Psoas muscle (tissue), 8 donors: ENCODE data around the gene TENM4. TPM values are rescaled to one million over a fixed set of nuclear protein-coding genes. Genes with fewer than 3 reads are reported as not detected.
A peak's percentile ranks its signal among the peaks of the same experiment; 100 is the strongest.

Experiments
- ATAC-seq, 4 donors: fragments of 200-7000 bp; cut with Tn5 transposase; one replicate each; pipeline ENCODE4 v1.9.1; 2020; ENCODE audit warnings: moderate library complexity in 3 of 4, mild to moderate bottlenecking in 2 of 4
- DNase-seq, 2 donors: peaks; one replicate each; pipeline ENCODE4 v3.0.0-alpha.2; 2020
- H3K27ac ChIP-seq: fragments of 200-600 bp; one replicate; pipeline ENCODE4 v1.8.0; 2022
- H3K27me3 ChIP-seq, 3 donors: fragments of 200-600 bp in 1 of 3; one replicate each; pipeline versions ENCODE4 v1.6.1 to v1.8.0; 2013 to 2022; ENCODE audit warnings: low read length in 2 of 3, mild to moderate bottlenecking in 2 of 3, moderate library complexity in 1 of 3; ENCODE audit not compliant: insufficient read depth in 3 of 3
- H3K36me3 ChIP-seq, 2 donors: fragments of 200-600 bp in 1 of 2; one replicate each; pipeline versions ENCODE4 v1.6.1 to v1.8.0; 2013 to 2022; ENCODE audit warnings: low read depth in 1 of 2, mild to moderate bottlenecking in 1 of 2, moderate library complexity in 1 of 2; ENCODE audit not compliant: insufficient read depth in 1 of 2
- H3K4me1 ChIP-seq: fragments of 200-600 bp; one replicate; pipeline ENCODE4 v1.8.0; 2022
- H3K4me3 ChIP-seq: fragments of 200-600 bp; one replicate; pipeline ENCODE4 v1.8.0; 2022; ENCODE audit warnings: mild to moderate bottlenecking
- H3K9me3 ChIP-seq: fragments of 200-600 bp; one replicate; pipeline ENCODE4 v1.8.0; 2022
- WGBS, 3 donors: extraction: QIAGEN DNeasy Blood & Tissue Kit; methylation state at CpG; one replicate each; pipeline versions ENCODE4 v1.1.6 to v1.1.7; 2013; 5-methylcytosine and 5-hydroxymethylcytosine counted together
- intact Hi-C, 2 donors: fragments of 100-400 bp; cut with DNase I; formaldehyde crosslinking; loops; one replicate each; pipeline versions ENCODE4 v1.11.0 to v1.14.2; 2022
- polyA plus RNA-seq, 3 donors: library from polyadenylated mRNA; stranded (reverse); fragments of 200-250 nt; gene quantifications; one replicate each; pipeline ENCODE4 v1.2.3, GENCODE V29; 2013
- total RNA-seq, 4 donors: library from RNA; stranded (reverse); fragmentation: NEBNext Ultra II Directional in 2 of 4; extraction: Animal tissue kit (Norgen Biotek cat#: 25700) in 2 of 4; gene quantifications; one replicate each; pipeline versions ENCODE4 v1.2.1 to v1.2.4, GENCODE V29; 2021 to 2023
- TF ChIP-seq, protein P1 (sequence below): fragments of 200-600 bp; IDR thresholded peaks from one replicate; pipeline ENCODE4 v1.8.0; 2022; ENCODE audit warnings: antibody characterized with exemption
- donor health status: healthy with polysubstance abuse.
- donor health status: DM: no; HTN: no; CAD: no; lungs with moderate emphysema.
- donor health status: Bipolar disorder and iron deficiency.
- donor health status: healthy.
- donor health status: DM: yes; HTN: yes; CAD: no.
- donor health status: DM: no; HTN: no; CAD: no.
- donor health status: DM: no; HTN: no; CAD: no.
- donor health status: DM: yes; HTN: yes; CAD: no.

The TENM4 gene
- total and polyA plus RNA-seq, 7 donors = 0.05 to 1.7 (median 0.48) TPM

DNA sequence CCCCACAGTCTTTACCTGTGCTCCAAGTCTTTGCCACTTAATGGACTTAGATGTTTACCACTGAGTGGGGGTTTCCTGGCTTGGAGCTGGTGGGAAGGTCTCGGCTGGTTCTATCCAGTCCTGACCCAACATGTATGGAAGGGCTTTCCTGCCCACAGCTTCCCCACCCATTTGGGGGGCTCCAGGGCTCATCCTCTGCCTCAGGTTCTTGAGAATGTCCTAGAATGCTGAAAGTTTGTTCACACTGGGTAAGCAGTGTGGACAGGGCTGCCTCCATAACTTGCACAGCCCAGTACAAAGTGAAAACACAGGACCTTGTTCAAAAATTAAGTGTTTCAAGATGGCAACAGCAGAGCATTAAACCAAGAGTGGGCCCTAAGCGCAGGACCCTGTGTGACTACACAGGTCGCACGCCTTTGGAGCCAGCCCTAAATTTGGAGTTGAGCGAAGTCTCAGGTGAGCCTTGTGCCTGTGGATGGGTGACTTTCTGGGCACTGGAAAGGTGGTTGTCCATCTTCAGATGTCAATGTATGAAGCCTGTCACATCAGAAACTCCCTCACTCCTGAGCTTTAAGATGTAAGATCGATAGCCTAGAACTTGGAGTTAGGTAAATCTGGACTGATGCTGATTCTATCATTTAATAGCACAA, 793.4 kb downstream of the TENM4 start:
- Histone ChIP-seq H3K4me3 (no peak overlapping the region), H3K9me3 (no peaks in the 10 kb centered on the region), H3K36me3 (no peaks in the 10 kb centered on the region), H3K27ac (no peak overlapping the region), H3K27me3 (peaks cover 0 to 4% (median 0%) of the 10 kb centered on the region in 3 donors), H3K4me1 (no peaks in the 10 kb centered on the region)
- WGBS, 3 donors = 78 to 81% (median 80%) methylated on average over 6 of the region's 6 CpGs
- DNase-seq (no peak), ATAC-seq (no peak)
- TF ChIP-seq, protein P1, sequence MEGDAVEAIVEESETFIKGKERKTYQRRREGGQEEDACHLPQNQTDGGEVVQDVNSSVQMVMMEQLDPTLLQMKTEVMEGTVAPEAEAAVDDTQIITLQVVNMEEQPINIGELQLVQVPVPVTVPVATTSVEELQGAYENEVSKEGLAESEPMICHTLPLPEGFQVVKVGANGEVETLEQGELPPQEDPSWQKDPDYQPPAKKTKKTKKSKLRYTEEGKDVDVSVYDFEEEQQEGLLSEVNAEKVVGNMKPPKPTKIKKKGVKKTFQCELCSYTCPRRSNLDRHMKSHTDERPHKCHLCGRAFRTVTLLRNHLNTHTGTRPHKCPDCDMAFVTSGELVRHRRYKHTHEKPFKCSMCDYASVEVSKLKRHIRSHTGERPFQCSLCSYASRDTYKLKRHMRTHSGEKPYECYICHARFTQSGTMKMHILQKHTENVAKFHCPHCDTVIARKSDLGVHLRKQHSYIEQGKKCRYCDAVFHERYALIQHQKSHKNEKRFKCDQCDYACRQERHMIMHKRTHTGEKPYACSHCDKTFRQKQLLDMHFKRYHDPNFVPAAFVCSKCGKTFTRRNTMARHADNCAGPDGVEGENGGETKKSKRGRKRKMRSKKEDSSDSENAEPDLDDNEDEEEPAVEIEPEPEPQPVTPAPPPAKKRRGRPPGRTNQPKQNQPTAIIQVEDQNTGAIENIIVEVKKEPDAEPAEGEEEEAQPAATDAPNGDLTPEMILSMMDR = no peak
- intact Hi-C loops = loop anchor here (2.0 to 5.0 kb wide), 6 partner anchors 70 to 845 kb away; no protein-coding TSS in a partner anchor

DNA sequence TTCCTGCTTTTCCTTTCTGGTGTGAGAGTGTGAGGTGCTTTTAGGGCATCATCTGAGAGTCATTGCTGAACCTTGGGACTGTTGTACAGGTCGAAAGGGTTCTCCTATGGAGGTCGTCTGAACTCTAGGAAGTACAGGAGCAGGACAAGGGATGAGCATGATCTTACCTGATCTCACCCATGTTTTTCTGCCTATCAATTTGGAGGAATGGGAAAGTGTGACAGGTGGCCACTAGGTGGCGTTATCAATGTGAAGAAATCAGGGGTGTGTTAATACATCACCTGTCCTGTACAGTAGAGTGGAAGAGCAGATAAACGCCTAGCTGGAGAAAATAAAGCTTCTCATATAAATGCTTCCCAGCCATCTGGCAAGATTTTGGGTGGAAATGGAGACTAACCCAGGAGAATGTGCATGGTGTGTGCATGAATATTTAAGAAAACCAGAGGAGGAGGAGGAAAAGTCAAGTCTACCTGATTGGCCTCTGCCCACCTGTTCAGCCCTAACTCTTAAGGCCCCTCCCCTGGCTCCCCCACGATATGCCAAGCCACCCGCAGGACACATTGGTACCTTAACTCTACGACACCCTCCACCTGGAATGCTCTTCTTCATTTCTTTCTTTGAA, 794.2 kb downstream of the TENM4 start:
- intact Hi-C loops = loop anchor here (2.0 to 5.0 kb wide), 6 partner anchors 71 to 846 kb away; no protein-coding TSS in a partner anchor
- DNase-seq = peak in 1 of 2 donors; percentile 21
- WGBS, 3 donors = 22 to 30% (median 29%) methylated on average over 7 of the region's 7 CpGs
- no peaks in the 10 kb centered on the region for H3K9me3 ChIP-seq
- H3K4me3 ChIP-seq = no peak overlapping the region
- H3K27me3 ChIP-seq = peaks cover 0 to 4% (median 0%) of the 10 kb centered on the region in 3 donors
- ATAC-seq = peak; percentile 27 to 58 (median 52)
- TF ChIP-seq, protein P1 = peak; percentile 72
- no peaks in the 10 kb centered on the region for H3K4me1 ChIP-seq
- H3K27ac ChIP-seq = no peak overlapping the region
- no peaks in the 10 kb centered on the region for H3K36me3 ChIP-seq

DNA sequence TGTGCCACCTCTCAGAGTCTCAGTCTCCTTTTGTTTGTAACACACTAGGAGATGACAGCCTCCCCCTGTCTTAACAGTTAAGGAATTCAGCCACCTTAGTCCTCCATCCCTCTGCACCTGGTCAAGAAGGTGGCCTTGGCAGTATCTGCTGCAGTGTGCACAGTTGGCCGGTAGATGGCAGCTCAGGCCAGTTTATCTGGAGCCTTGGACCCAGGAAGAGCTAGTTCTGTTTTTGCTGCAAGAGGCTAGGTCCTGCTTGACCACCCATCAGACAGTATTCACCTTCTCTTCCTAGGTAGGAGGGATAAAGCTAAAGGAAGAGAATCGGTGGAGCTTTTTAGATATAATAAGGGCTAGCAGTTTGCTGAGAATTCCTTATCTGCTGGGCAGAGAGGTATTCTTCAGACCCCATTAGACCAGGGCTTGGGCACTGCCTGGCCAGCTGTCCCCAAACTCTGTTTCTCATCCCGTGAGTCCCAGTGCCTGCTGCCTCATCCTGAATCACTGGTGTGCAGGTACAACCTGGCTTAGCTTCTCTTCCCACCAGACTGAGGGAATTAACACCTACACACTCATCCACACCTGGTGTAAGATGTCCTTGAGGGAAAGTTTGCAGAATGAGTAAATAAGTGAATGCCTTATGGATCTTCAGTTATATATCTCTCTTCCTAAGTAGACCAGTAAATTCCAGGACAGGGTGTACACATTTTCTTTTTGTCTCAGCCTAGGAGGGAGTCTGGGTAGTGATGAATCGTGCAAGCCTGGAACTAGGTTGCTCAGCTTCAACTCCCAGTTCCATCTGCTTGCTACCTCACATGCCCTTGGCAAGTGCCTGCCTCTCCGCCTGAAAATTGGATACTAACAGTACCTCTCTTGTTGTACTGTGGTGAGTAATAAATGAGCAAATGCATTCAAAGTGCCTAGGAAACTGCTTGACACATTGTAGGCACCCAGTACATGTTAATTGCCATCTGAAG, 795.3 kb downstream of the TENM4 start:
- Histone ChIP-seq H3K4me3 (no peak overlapping the region), H3K27me3 (no peaks in the 10 kb centered on the region), H3K4me1 (no peaks in the 10 kb centered on the region), H3K36me3 (no peaks in the 10 kb centered on the region), H3K27ac (no peak overlapping the region), H3K9me3 (no peaks in the 10 kb centered on the region)
- ATAC-seq (peak; percentile 73 to 83 (median 82)), DNase-seq (peak; percentile 49 to 71)
- intact Hi-C loops = loop anchor here (2.0 to 5.0 kb wide), 6 partner anchors 72 to 847 kb away; no protein-coding TSS in a partner anchor
- WGBS, 3 donors = 34 to 41% (median 37%) methylated on average over 5 of the region's 5 CpGs
- TF ChIP-seq, protein P1 = peak; percentile 97

DNA sequence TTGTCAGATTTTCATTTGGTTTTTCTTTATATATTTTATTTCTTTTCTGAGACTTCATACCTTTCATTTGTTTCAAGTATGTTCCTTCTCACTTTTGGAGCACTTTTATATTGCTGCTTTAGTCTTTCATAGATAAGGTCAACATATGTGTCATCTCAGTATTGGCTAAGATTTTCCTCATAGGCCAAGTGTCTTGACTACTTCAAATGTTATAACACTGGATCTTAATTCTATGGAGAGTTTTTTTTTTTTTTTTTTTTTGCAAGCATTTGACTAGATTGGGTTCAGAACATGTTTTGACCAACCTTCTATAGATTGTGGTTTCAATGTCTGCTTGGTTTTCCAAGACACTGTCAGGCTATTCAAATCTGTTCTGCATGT, 797.2 kb downstream of the TENM4 start:
- H3K4me3 ChIP-seq = no peak overlapping the region
- H3K36me3 ChIP-seq = no peaks in the 10 kb centered on the region
- no peaks in the 10 kb centered on the region for H3K9me3 ChIP-seq
- H3K27ac ChIP-seq = no peak overlapping the region
- H3K27me3 ChIP-seq = no peaks in the 10 kb centered on the region
- no peaks in the 10 kb centered on the region for H3K4me1 ChIP-seq
- intact Hi-C loops = no loop called here
- TF ChIP-seq, protein P1 = no peak
- DNase-seq (no peak), ATAC-seq (no peak)
